GM12892 (cell line): ENCODE results near the gene TRPM5.

Source experiments
- POLR2A ChIP-seq: IDR thresholded peaks from 2 replicates; pipeline ENCODE4 v1.6.1; 2011; ENCODE audit warnings: low read depth, low read length, control low read depth
- POLR2AphosphoS5 ChIP-seq: IDR thresholded peaks from 2 replicates; pipeline ENCODE4 v1.6.1; 2011; ENCODE audit warnings: low read depth, low read length, control low read depth

- TF ChIP-seq POLR2AphosphoS5: no peak
- no peak for TF ChIP-seq POLR2A
Observed at GRCh38 chr11:2462986-2463765, 18.9 kb upstream of the TRPM5 start.
